ENCODE results near the gene ENOPH1.

DNA sequence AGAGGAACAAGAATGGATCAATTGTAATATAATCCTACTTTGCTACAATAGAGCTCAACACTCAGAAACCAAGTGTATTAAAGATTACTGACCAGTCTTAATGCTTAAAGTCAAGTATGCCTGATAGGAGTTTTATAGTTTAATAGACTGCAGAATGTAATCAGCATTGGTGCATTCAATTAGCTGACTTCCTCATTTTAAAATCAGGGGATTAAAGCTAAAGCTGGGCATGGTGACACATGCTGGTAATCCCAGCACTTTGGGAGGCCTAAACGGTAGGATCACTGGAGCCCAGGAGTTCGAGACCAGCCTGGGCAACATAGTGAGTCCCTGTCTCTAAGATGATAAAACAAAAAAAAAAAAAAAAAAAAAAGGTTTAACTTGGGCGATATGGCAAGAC, 10.9 kb upstream of the ENOPH1 start:
- TF ChIP-seq EZH2 (IDR thresholded peaks at IDR 0.05): no peak
- TF ChIP-seq POLR2AphosphoS5 (IDR thresholded peaks at IDR 0.05; ENCODE audit: borderline replicate concordance, low read depth, low read length): no peak; the same call in 1 of the 2 replicates

All from SK-N-MC (cell line).